ENCODE measurements around the gene TBCC. TPM values are rescaled to one million over a fixed set of nuclear protein-coding genes. Genes with fewer than 3 reads are reported as not detected.

TBCC gene
- total RNA-seq, 1 donor from 2014 or later: 57.9 TPM

DNA sequence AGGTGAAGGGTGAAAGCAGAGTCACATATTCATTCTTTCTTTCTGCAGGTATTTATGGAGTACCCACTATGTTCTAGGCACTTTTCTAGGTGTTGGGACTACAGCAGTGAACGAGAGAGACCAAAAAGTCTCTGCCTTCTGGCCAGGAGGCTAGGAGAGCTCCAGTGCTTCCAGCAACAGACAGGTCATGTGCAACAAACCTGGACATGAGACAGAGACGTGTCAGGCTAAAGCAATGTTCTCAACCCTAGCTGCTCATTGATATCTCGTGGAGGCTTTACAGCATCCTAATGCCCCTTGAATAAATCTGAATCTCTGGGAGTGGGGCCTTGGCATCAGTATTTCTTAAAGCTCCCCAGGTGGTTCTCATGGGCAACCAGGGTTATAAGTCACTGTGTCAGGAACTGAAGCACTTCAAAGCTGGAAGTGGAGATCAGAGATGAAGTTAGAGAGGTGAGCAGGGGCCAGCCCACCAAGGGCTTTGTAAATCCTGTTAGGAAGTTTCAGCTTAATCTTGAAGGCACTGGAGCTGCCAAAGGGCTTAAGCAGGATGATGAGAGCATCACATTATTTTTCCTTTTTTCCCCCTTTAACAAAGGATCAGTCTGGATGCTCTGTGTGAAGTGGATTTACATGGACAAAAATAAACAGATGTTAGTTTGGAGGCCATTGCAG lies 13.0 kb upstream of the TBCC start:
- H3K27ac ChIP-seq (ENCODE audit: low read depth, low read length): no peak overlapping the region
- no peaks in the 10 kb centered on the region for H3K27me3 ChIP-seq (ENCODE audit: control insufficient read depth in 3 of 3, insufficient read depth in 3 of 3, low read length in 3 of 3)

DNA sequence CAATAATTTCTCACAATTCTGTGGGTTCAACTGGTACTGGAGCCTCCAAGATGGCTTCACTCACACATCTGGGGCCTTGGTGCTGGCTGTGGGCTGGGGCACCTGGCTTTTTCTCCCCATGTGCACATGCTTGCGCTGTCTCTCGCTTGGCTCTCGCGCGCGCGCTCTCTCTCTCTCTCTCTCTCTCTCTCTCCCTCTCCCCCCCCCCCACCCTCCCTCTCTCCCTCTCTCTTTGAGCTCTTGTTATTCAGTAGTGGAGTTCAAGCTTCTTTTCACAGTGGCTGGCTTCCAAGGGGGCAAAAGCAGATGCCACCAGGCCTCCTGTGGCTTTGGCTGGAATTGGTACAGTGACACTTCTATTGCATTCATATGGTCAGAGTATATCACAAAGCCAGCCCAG lies 10.8 kb upstream of the TBCC start:
- H3K27ac ChIP-seq (ENCODE audit: low read depth, low read length): no peak overlapping the region
- peaks cover 2 to 18% (median 15%) of the 10 kb centered on the region in 3 donors for H3K4me1 ChIP-seq (ENCODE audit: control insufficient read depth in 3 of 3, insufficient read depth in 3 of 3, low read length in 3 of 3)
- H3K36me3 ChIP-seq (ENCODE audit: control insufficient read depth in 3 of 3, insufficient read depth in 3 of 3, low read length in 3 of 3): peaks cover 0 to 9% (median 3%) of the 10 kb centered on the region in 3 donors
- no peaks in the 10 kb centered on the region for H3K9me3 ChIP-seq (ENCODE audit: control insufficient read depth in 3 of 3, low read length in 3 of 3)
- H3K27me3 ChIP-seq (ENCODE audit: control insufficient read depth in 3 of 3, insufficient read depth in 3 of 3, low read length in 3 of 3): no peaks in the 10 kb centered on the region
- H3K9ac ChIP-seq (ENCODE audit: low read depth in 1 of 3, low read length in 3 of 3): no peak overlapping the region
- no peak overlapping the region for H3K4me3 ChIP-seq (ENCODE audit: low read length in 3 of 3)

More for the DNA sequence above, 13.0 kb upstream of the TBCC start:
- peaks cover 0 to 9% (median 3%) of the 10 kb centered on the region in 3 donors for H3K36me3 ChIP-seq (ENCODE audit: control insufficient read depth in 3 of 3, insufficient read depth in 3 of 3, low read length in 3 of 3)
- H3K4me3 ChIP-seq (ENCODE audit: low read length in 3 of 3): no peak overlapping the region
- H3K9me3 ChIP-seq (ENCODE audit: control insufficient read depth in 3 of 3, low read length in 3 of 3): no peaks in the 10 kb centered on the region
- H3K9ac ChIP-seq (ENCODE audit: low read depth in 1 of 3, low read length in 3 of 3): no peak overlapping the region
- peaks cover 2 to 13% (median 12%) of the 10 kb centered on the region in 3 donors for H3K4me1 ChIP-seq (ENCODE audit: control insufficient read depth in 3 of 3, insufficient read depth in 3 of 3, low read length in 3 of 3)

DNA sequence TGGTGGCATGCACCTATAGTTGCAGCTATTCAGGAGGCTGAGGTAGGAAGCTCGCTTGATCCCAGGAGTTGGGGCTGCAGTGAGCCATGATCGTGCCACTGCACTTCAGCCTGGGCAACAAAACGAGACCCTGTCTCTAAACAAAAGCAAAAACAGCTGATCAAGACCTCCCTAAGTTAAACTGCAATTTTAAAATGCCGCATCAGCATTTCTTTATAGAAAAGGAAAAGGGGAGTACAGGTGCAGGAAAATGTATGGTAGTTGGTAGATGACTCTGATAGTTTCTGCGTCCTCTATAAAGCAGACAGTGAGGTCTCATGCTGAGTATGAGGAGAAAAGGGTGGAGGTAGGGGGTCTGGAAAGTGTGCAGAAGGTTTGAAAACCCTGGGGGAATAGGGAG lies 8.9 kb upstream of the TBCC start:
- H3K9ac ChIP-seq (ENCODE audit: low read depth in 1 of 3, low read length in 3 of 3): no peak overlapping the region
- H3K4me3 ChIP-seq (ENCODE audit: low read length in 3 of 3): no peak overlapping the region
- H3K9me3 ChIP-seq (ENCODE audit: control insufficient read depth in 3 of 3, low read length in 3 of 3): no peaks in the 10 kb centered on the region
- H3K27ac ChIP-seq (ENCODE audit: low read depth, low read length): no peak overlapping the region
- peaks cover 2 to 15% (median 14%) of the 10 kb centered on the region in 3 donors for H3K4me1 ChIP-seq (ENCODE audit: control insufficient read depth in 3 of 3, insufficient read depth in 3 of 3, low read length in 3 of 3)
- H3K36me3 ChIP-seq (ENCODE audit: control insufficient read depth in 3 of 3, insufficient read depth in 3 of 3, low read length in 3 of 3): peaks cover 0 to 8% (median 3%) of the 10 kb centered on the region in 3 donors
- H3K27me3 ChIP-seq (ENCODE audit: control insufficient read depth in 3 of 3, insufficient read depth in 3 of 3, low read length in 3 of 3): no peaks in the 10 kb centered on the region

DNA sequence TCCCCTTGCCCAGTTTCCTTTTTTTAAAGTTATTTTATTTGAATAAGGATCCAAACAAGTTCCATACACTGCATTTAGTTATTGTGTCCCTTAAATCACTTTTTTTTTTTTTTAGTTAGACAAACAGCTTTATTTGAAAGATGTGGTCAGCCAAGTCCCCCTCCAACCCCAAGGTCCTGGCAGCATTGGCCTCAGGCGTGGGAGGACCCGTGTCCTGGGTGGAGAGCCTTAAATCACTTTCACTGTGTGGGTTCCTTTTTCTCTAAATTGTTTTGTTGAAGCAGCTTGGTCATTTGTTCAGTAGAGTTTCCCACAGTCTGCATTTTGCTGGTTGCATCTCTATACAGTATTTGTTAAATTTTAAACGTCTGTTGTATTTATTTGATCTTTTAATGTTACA lies 5.2 kb upstream of the TBCC start:
- no peak overlapping the region for H3K9ac ChIP-seq (ENCODE audit: low read depth in 1 of 3, low read length in 3 of 3)
- H3K9me3 ChIP-seq (ENCODE audit: control insufficient read depth in 3 of 3, low read length in 3 of 3): no peaks in the 10 kb centered on the region
- H3K4me1 ChIP-seq (ENCODE audit: control insufficient read depth in 3 of 3, insufficient read depth in 3 of 3, low read length in 3 of 3): peaks cover 3 to 14% (median 11%) of the 10 kb centered on the region in 3 donors
- no peak overlapping the region for H3K27ac ChIP-seq (ENCODE audit: low read depth, low read length)
- no peaks in the 10 kb centered on the region for H3K36me3 ChIP-seq (ENCODE audit: control insufficient read depth in 3 of 3, insufficient read depth in 3 of 3, low read length in 3 of 3)
- H3K27me3 ChIP-seq (ENCODE audit: control insufficient read depth in 3 of 3, insufficient read depth in 3 of 3, low read length in 3 of 3): no peaks in the 10 kb centered on the region
- H3K4me3 ChIP-seq (ENCODE audit: low read length in 3 of 3): no peak overlapping the region

DNA sequence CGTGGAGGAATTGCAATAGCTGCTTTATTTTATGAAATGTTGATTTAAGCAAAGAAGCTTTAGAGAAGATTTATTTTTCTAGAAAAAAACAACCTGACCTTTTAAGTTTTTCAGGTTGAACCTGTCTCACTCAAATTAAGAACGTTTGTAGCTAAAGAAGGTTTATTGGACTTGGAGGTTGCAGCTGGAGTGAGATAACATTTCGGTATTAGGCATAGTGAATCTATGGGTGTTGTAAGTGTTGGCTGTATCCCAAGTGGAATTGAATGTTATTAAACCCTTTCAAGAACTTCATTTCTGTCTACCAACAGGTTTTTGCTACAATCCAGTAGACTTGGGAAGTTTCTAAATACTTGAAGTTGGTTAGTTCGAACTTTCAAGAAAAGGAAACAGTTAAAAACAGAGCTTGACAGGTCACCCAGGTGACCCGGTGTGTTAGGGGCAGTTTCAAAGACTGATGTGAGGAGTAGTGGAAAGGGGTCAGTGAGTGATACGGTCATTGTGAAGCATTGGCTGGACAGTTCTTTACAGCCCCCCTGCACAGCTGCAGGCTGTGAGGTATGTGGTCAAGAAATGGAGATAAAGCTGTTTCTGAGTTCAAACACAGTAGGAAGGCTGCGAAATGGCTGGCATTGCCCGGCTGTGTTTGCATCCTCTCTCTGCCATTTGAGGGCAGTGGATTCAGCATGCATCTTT lies 2.4 kb upstream of the TBCC start:
- Histone ChIP-seq H3K27me3 (ENCODE audit: control insufficient read depth in 3 of 3, insufficient read depth in 3 of 3, low read length in 3 of 3) (no peaks in the 10 kb centered on the region), H3K4me1 (ENCODE audit: control insufficient read depth in 3 of 3, insufficient read depth in 3 of 3, low read length in 3 of 3) (peaks cover 12 to 31% (median 26%) of the 10 kb centered on the region in 3 donors), H3K4me3 (ENCODE audit: low read length in 3 of 3) (no peak overlapping the region), H3K9me3 (ENCODE audit: control insufficient read depth in 3 of 3, low read length in 3 of 3) (no peaks in the 10 kb centered on the region), H3K9ac (ENCODE audit: low read depth in 1 of 3, low read length in 3 of 3) (peak overlapping the region in 1 of 3 donors; percentile 41), H3K36me3 (ENCODE audit: control insufficient read depth in 3 of 3, insufficient read depth in 3 of 3, low read length in 3 of 3) (peaks cover 0 to 2% (median 0%) of the 10 kb centered on the region in 3 donors), H3K27ac (ENCODE audit: low read depth, low read length) (no peak overlapping the region)

DNA sequence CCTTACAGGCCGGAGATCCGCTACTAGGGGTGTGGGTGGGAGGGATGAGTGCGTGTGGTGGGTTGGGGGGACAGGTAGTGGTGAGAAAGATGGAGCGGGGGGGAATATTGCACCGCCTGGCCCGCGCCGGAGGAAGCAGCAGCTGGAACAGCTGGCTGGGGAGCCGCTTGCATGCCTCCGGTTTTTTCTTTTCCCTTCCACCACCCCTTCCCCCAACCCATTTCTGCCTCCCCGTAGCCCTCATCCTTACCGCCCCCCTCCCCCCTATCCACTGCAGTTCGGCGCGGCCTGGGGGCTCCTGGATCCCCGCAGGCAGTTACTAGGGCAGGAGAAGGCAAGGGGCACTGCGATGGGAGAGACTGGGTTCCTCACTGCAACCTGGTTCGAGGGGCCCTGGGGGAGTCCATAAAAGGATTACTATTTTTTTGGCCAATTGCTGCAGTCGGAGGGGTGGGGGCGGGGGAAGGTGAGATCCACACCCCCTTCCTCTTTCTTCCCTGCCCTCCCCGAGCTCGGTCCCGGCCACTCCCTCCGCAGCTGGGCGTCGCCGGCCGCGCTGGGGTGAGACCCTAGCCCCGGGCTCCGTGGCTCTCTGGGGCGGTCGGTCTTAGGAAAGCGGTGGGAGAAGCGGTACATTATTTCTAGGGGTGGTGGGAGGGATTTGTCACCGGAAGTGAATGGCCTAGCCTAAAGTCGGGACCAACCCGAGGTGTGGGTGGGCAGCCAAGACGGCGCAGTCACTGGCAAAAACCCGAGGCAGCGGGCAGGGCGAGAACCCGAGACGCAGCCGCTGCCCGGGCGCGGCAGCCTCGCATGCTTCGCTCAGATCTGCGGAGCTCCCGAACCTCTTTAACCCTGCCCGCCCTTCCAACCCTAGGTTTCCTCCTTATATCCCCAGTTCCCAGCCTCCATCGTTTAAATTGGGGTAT lies 824 bp upstream of the TBCC start:
- Histone ChIP-seq H3K4me3 (ENCODE audit: low read length in 3 of 3) (peak overlapping the region; percentile 78 to 86 (median 82)), H3K27me3 (ENCODE audit: control insufficient read depth in 3 of 3, insufficient read depth in 3 of 3, low read length in 3 of 3) (no peaks in the 10 kb centered on the region), H3K9ac (ENCODE audit: low read depth in 1 of 3, low read length in 3 of 3) (peak overlapping the region; percentile 83 to 93 (median 90)), H3K4me1 (ENCODE audit: control insufficient read depth in 3 of 3, insufficient read depth in 3 of 3, low read length in 3 of 3) (peaks cover 9 to 30% (median 29%) of the 10 kb centered on the region in 3 donors), H3K9me3 (ENCODE audit: control insufficient read depth in 3 of 3, low read length in 3 of 3) (no peaks in the 10 kb centered on the region), H3K27ac (ENCODE audit: low read depth, low read length) (peak overlapping the region; percentile 84), H3K36me3 (ENCODE audit: control insufficient read depth in 3 of 3, insufficient read depth in 3 of 3, low read length in 3 of 3) (peaks cover 0 to 2% (median 0%) of the 10 kb centered on the region in 3 donors)

DNA sequence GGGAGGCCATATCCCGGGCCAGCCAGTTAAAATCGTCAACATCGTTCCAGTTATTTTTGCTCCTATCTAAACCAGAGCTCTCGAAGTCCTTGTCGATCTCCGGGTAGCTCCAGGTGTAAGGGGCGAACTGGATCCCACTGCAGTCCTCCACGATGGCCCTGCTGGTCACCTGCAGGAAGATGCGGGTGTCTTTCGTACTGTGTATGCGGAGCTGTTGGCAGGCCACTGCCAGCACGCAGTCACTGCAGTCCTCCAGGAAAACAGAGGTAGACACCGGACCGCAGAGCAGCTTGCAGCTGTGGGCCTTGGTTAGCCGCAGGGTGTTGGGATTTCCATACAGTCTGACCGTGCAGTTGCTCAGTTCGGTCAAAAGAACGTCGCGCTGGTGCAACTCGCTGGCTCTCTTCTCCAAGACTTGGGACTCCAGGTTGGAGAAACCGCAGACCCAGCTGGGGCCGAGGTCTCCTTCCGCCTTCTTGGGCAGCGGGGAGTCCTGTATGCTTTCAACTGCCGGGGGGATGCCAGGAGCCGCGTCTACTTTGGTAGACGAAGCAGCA lies 742 bp downstream of the TBCC start:
- Histone ChIP-seq H3K9me3 (ENCODE audit: control insufficient read depth in 3 of 3, low read length in 3 of 3) (no peaks in the 10 kb centered on the region), H3K36me3 (ENCODE audit: control insufficient read depth in 3 of 3, insufficient read depth in 3 of 3, low read length in 3 of 3) (peaks cover 0 to 2% (median 0%) of the 10 kb centered on the region in 3 donors)

DNA sequence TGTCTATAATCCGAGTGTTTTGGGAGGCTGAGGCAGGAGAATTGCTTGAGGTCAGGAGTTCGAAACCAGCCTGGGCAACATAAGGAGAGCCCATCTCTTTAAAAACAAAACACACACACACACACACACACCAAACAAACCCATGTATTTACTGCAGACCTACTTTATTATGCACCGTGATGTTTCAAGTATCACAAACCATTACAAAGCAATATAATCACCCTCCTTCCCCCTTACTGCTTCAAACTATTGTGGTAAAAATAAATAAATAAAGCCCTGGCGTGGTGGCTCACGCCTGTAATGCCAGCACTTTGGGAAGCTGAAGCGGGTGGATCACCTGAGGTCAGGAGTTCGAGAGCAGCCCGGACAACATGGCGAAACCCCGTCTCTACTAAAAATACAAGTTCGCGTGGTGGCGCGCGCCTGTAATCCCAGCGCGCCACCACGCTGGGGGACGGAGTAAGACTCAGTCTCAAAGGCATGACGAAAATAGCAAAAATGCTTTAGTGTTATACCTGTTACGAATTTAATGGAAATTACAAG lies 1.5 kb downstream of the TBCC start:
- peaks cover 9 to 30% (median 29%) of the 10 kb centered on the region in 3 donors for H3K4me1 ChIP-seq (ENCODE audit: control insufficient read depth in 3 of 3, insufficient read depth in 3 of 3, low read length in 3 of 3)
- peak overlapping the region; percentile 98 to 100 (median 100) for H3K9ac ChIP-seq (ENCODE audit: low read depth in 1 of 3, low read length in 3 of 3)
- H3K4me3 ChIP-seq (ENCODE audit: low read length in 3 of 3): peak overlapping the region; percentile 98 to 99 (median 99)
- no peaks in the 10 kb centered on the region for H3K9me3 ChIP-seq (ENCODE audit: control insufficient read depth in 3 of 3, low read length in 3 of 3)
- no peaks in the 10 kb centered on the region for H3K27me3 ChIP-seq (ENCODE audit: control insufficient read depth in 3 of 3, insufficient read depth in 3 of 3, low read length in 3 of 3)
- H3K36me3 ChIP-seq (ENCODE audit: control insufficient read depth in 3 of 3, insufficient read depth in 3 of 3, low read length in 3 of 3): peaks cover 0 to 2% (median 0%) of the 10 kb centered on the region in 3 donors
- H3K27ac ChIP-seq (ENCODE audit: low read depth, low read length): peak overlapping the region; percentile 95

More for the DNA sequence above, 742 bp downstream of the TBCC start:
- Histone ChIP-seq H3K27ac (ENCODE audit: low read depth, low read length) (peak overlapping the region; percentile 95), H3K27me3 (ENCODE audit: control insufficient read depth in 3 of 3, insufficient read depth in 3 of 3, low read length in 3 of 3) (no peaks in the 10 kb centered on the region), H3K9ac (ENCODE audit: low read depth in 1 of 3, low read length in 3 of 3) (peak overlapping the region; percentile 98 to 100 (median 100)), H3K4me1 (ENCODE audit: control insufficient read depth in 3 of 3, insufficient read depth in 3 of 3, low read length in 3 of 3) (peaks cover 9 to 30% (median 29%) of the 10 kb centered on the region in 3 donors), H3K4me3 (ENCODE audit: low read length in 3 of 3) (peak overlapping the region; percentile 98 to 99 (median 99))
